Inflammatory macrophage treated with lipopolysaccharide for 4 hours (primary cell): ENCODE data around the gene FAU.

Experiments used
- DNase-seq: peaks from one replicate; pipeline ENCODE4 v3.0.0-alpha.2; 2020

The FAU gene

DNA sequence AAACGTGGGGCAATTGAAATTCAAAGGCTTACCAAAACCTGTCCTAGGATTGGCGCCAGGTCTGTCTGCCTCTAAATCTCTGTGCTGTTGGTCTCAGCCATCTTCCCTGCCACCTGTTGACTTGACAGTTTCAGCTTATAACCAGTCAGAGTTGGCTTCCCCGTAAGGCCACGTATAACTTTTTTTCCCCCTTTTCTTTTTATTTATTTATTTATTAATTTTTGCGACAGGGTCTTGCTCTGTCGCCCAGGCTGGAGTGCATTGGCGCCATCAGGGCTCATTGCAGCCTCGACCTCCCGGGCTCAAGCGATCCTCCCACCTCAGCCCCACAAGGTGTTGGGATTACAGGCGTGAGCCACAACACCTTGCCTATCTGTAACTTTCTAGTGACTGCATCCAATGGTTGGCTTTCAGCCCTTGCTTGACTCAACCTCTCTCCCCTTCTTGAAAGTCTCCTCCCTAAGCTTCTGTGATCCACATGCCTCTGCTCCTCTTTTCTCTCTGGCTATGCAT, 13.8 kb upstream of the FAU start:
- no peak for DNase-seq

GRCh38 chr11:65134952-65135632, 13.2 kb upstream of the FAU start:
- DNase-seq = peak; percentile 95

- DNase-seq = peak; percentile 93
These were observed 12.5 kb upstream of the FAU start, which contains the start of gene SYVN1 for GRCh38 chr11:65134240-65134951. Gene SYVN1 (minus strand): TSS chr11:65134519. CDS start chr11:65133601, 918 bp downstream.

GRCh38 chr11:65133724-65134123, 11.8 kb upstream of the FAU start:
- no peak for DNase-seq

DNA sequence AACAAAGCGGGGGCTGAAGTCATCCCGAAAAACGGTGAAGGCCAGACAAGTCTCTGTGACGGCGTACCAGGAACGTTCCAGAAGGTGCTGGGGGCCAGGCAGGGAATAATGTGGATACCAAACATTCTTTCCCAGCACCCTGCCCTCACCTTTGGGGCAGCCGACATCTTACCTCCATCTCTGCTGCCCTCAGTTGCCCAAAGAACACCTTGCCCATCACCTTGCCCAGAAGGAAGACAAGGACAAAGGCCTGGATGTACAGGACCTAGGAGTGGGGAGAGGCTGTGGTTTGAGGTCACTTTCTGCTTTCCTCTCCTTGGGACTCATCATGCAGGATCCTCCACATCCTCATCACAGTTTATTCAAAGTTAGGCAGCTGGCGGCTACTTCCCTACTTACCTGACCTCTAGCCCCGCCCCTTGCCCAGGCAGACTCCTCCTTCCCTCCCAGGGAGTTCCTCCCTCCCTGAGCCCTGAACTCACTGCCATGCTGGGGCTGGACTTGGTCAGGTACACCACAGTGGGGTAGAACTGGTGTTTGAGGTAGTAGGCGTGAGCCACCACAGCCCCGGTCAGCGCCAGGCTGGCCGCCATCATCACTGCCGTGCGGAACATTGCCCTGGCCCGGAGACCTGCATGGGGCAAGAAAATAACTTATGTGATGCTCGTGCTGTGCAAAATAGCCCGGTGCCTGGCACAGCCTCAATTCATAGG, 11.2 kb upstream of the FAU start:
- peak; percentile 51 for DNase-seq

DNA sequence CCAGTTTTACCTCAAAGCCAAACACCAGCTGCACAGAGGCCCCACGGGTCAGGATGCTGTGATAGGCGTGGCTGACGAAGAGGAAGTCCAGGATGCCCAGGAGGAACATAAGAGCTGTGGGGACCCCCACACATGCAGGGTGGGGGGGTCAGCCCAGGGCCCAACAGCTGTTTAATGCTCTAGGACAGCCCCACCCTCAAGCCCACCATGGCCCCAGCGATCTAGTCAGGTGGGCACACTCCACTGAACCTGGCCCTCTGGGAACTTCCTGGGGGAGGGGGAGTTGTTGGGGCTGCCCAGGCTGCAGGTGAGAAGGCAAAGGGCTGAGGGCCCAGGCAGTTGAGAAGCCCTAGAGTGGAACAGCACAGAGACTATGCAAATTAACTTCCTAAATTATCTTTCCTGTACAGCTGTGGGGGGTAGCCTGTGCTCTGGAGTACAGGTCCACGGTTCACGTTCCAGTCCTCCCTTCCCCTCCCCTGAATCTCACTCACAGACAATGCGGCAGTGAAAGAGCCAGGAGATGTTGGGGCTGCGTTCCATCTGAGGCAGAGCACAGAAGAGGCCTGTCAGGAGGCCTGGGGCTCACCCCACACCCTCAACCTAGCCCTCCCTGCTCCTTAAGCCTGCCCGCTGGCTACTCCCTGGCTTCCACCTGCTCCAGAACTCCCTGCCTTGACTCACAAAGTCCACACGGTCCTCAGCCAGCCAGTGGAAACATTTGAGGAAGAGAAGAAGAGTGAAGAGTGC, 10.5 kb upstream of the FAU start:
- no peak for DNase-seq

DNA sequence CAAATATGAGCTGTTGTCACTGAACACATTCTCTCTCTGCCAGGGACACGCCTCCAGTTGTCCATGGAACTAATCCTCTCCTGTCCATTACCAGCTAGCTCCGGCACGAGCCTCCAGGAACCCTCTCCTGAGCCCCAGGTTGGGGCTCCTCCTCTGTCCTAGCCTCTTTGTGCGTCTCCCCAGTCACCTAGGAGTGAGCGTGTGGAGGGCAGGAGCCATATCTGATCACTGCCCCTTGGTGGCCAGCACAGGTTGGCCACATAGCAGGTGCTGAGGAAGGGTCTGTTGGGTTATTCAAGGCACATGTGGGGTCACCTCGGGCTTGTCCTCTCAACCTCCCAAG, 9.9 kb upstream of the FAU start:
- no peak for DNase-seq

GRCh38 chr11:65131417-65131776, 9.5 kb upstream of the FAU start:
- no peak for DNase-seq

GRCh38 chr11:65130631-65131416, 8.9 kb upstream of the FAU start:
- DNase-seq = no peak

- DNase-seq = no peak
These were observed 7.9 kb upstream of the FAU start for GRCh38 chr11:65129649-65130441.

DNA sequence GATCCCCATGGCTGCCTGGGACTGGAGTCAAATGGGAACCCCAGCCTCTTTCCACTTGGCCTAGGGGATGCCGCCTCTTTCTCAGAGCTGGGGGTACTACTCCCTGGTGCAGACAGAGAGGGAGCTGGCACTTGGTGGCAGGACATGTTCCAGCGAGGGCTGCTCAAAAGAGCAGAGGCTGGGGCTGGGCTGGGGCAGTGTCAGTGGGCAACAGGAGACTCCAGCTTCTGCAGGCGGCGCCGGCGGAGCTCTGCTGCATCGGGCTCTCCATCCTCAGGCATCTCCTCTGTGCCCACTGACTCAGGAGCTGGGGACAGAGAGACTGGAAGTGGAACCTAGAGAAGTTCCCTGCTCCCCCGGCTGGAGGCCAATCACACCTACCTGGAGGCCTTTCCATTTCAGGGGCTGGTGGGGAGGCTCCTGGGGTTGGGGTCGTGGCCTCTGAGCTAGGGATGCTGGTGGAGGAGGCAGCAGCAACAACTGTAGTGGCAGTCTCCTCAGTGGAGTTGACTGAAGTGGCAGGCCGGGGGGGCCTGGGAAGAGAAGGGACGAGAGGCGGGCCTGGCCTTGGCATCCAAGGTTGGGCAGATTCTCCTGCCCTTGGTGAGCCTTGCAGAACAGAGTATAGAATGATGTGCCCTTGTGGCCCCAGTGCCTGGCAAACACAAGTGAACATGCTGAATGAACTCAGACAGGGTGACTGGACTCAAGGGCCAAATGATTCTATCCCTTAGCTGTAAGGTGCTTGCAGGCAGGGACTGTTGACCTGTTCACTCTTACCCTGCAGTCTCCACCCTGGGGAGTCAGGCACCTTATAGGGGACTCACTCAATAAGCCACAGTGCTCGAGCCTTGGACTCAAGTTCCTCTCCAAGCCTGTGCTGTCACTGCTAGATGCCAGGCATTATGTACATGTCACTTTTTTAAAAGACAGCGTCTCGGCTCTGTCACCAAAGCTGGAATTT, 6.5 kb upstream of the FAU start:
- no peak for DNase-seq

GRCh38 chr11:65127473-65128181, 5.7 kb upstream of the FAU start:
- no peak for DNase-seq

GRCh38 chr11:65126624-65127274, 4.8 kb upstream of the FAU start:
- DNase-seq = no peak

DNA sequence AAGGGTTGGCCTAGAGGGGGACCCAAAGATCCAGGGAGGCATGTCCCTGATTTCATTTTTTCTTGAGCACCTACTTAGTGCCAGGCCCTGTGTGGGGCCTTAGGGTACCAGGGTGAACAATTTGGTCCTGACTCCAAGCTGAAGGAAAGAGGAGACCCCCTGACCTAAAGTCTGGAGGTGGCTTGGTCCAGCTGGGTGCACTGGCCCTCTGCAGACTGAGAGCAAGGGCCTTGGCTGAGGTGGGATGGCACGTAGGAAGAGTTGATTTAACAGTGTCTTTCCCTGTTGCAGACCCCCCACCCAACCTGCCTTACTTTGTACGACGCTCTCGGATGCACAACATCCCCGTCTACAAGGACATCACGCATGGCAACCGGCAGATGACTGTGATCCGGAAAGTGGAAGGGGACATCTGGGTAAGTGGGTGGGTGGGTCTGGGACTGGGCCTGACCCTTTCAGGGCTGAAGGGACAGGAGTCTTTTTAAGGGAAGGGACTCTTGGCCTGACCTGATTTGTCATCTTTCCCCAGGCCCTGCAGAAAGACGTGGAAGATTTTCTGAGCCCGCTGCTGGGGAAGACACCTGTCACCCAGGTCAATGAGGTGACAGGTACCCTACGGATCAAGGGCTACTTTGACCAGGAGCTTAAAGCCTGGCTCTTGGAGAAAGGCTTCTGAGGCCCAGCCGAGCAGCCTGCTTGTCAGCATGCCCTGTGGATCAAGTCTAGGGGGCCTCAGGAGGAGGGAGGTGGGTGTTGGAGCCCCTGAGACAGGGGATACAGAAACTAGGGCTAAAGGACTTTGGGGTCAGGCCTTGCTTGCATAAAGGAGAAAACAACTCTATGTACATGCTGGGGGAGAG, 3.5 kb upstream of the FAU start:
- no peak for DNase-seq

GRCh38 chr11:65124480-65125196, 2.7 kb upstream of the FAU start:
- no peak for DNase-seq

- DNase-seq = peak; percentile 42
These were observed 478 bp downstream of the FAU start for GRCh38 chr11:65121447-65121864.

GRCh38 chr11:65120831-65121230, 1.1 kb downstream of the FAU start:
- no peak for DNase-seq
